SK-N-SH (cell line): ENCODE results near the gene RASA1. TPM values are rescaled to one million over a fixed set of nuclear protein-coding genes. Genes with fewer than 3 reads are reported as not detected.

Experiments used
- CTCF ChIA-PET: fragments of 300-600, 350-600 bp; formaldehyde crosslinking; extraction: SDS; loops from one replicate; lab custom pipeline; 2021; lab: Yijun Ruan, JAX
- POLR2A ChIA-PET: fragments of 350-600 bp; sonication (Branson Sonifier 250); formaldehyde crosslinking; extraction: SDS; loops from one replicate; lab custom pipeline; 2020; ENCODE audit warnings: antibody characterized with exemption, inconsistent platforms; lab: Yijun Ruan, JAX
- DNase-seq: peaks from one replicate; pipeline ENCODE4 v3.0.0; 2012
- H2AFZ ChIP-seq: fragments of 200-600 bp; sonication (generic); 2 replicates; pipeline ENCODE4 v1.8.1; 2016; ENCODE audit warnings: antibody characterized with exemption, mild to moderate bottlenecking, low read depth
- H3F3A ChIP-seq: fragments of 200-600 bp; sonication (generic); replicated peaks from 2 replicates; pipeline ENCODE3; 2016; ENCODE audit warnings: antibody characterized with exemption, mild to moderate bottlenecking; ENCODE audit not compliant: insufficient read depth
- H3K27ac ChIP-seq, 2 experiments: fragments of 200-500 bp in 1 of 2; fragments of 200-600 bp in 1 of 2; sonication (Bioruptor generic) in 1 of 2; sonication (generic), shearing (Covaris generic) in 1 of 2; 2 replicates each; pipeline versions ENCODE4 v1.5.1 to v1.6.1; 2014 to 2016; ENCODE audit warnings: low read depth in 2 of 2, inconsistent platforms in 1 of 2, low read length in 1 of 2, mild to moderate bottlenecking in 1 of 2, mixed read lengths in 1 of 2
- H3K27me3 ChIP-seq: fragments of 200-600 bp; sonication (generic), shearing (Covaris generic); 2 replicates; pipeline ENCODE4 v1.6.1; 2016; ENCODE audit warnings: mixed run types; ENCODE audit not compliant: insufficient read depth
- H3K36me3 ChIP-seq, 2 experiments: fragments of 200-500 bp in 1 of 2; fragments of 200-600 bp in 1 of 2; sonication (Bioruptor generic) in 1 of 2; sonication (generic) in 1 of 2; replicated peaks in 1 of 2; 2 replicates each; pipeline versions ENCODE3 to v1.5.1; 2014 to 2016; ENCODE audit warnings: low read length in 1 of 2, mild to moderate bottlenecking in 1 of 2; ENCODE audit not compliant: insufficient read depth in 2 of 2, control insufficient read depth in 1 of 2
- H3K4me1 ChIP-seq, 2 experiments: fragments of 200-500 bp in 1 of 2; fragments of 200-600 bp in 1 of 2; sonication (Bioruptor generic) in 1 of 2; sonication (generic), shearing (Covaris generic) in 1 of 2; 2 replicates each; pipeline versions ENCODE4 v1.5.1 to v1.6.1; 2014 to 2016; ENCODE audit warnings: low read depth in 1 of 2, low read length in 1 of 2, mixed run types in 1 of 2; ENCODE audit not compliant: insufficient read depth in 2 of 2, control insufficient read depth in 1 of 2
- H3K4me2 ChIP-seq: fragments of 200-600 bp; sonication (generic), shearing (Covaris generic); 2 replicates; pipeline ENCODE4 v1.6.1; 2017; ENCODE audit warnings: mixed run types
- H3K4me3 ChIP-seq, 2 experiments: fragments of 200-500 bp in 1 of 2; fragments of 200-600 bp in 1 of 2; sonication (Bioruptor generic) in 1 of 2; sonication (generic), shearing (Covaris generic) in 1 of 2; 2 replicates each; pipeline versions ENCODE4 v1.5.1 to v1.8.1; 2014 to 2016; ENCODE audit warnings: low read depth in 2 of 2, inconsistent platforms in 1 of 2, low read length in 1 of 2, mild to moderate bottlenecking in 1 of 2, mixed read lengths in 1 of 2, moderate library complexity in 1 of 2
- H3K79me2 ChIP-seq: fragments of 200-600 bp; sonication (generic); 2 replicates; pipeline ENCODE4 v1.8.1; 2017; ENCODE audit warnings: mild to moderate bottlenecking; ENCODE audit not compliant: insufficient read depth
- H3K9ac ChIP-seq: fragments of 200-600 bp; sonication (generic); 2 replicates; pipeline ENCODE4 v1.6.1; 2017; ENCODE audit warnings: mixed run types
- H3K9me2 ChIP-seq: fragments of 200-600 bp; sonication (generic); 2 replicates; pipeline ENCODE4 v1.6.1; 2017; ENCODE audit warnings: mixed run types
- H3K9me3 ChIP-seq: fragments of 200-600 bp; sonication (generic); 2 replicates; pipeline ENCODE4 v1.6.1; 2017; ENCODE audit warnings: mixed run types, mild to moderate bottlenecking, moderate library complexity
- H4K20me1 ChIP-seq: fragments of 200-600 bp; sonication (generic); 2 replicates; pipeline ENCODE4 v1.6.1; 2017; ENCODE audit warnings: mild to moderate bottlenecking, mixed run types; ENCODE audit not compliant: insufficient read depth
- CTCF ChIP-seq: fragments of 200-600 bp; sonication (generic); IDR thresholded peaks from 2 replicates; pipeline ENCODE4 v1.6.1; 2017; ENCODE audit warnings: antibody characterized with exemption, mild to moderate bottlenecking, moderate library complexity
- FOSL2 ChIP-seq: IDR thresholded peaks from 2 replicates; pipeline ENCODE4 v1.4.0; 2012; ENCODE audit warnings: low read depth, mild to moderate bottlenecking, moderate library complexity, borderline replicate concordance
- NFIC ChIP-seq: IDR thresholded peaks from 2 replicates; pipeline ENCODE4 v1.4.0; 2012; ENCODE audit warnings: borderline replicate concordance
- NRF1 ChIP-seq: IDR thresholded peaks from 2 replicates; pipeline ENCODE4 v1.6.1; 2012; ENCODE audit warnings: low read depth, mild to moderate bottlenecking, low read length
- RFX5 ChIP-seq: IDR thresholded peaks from 2 replicates; pipeline ENCODE4 v1.6.1; 2012; ENCODE audit warnings: mild to moderate bottlenecking, improper control_type of control experiment, low read length
- SIN3A ChIP-seq: IDR thresholded peaks from 2 replicates; pipeline ENCODE4 v1.6.1; 2012; ENCODE audit warnings: low read depth, mild to moderate bottlenecking, low read length, moderate library complexity, borderline replicate concordance
- SMC3 ChIP-seq: IDR thresholded peaks from 2 replicates; pipeline ENCODE4 v1.6.1; 2012; ENCODE audit warnings: low read depth, low read length, improper control_type of control experiment
- TAF1 ChIP-seq: IDR thresholded peaks from 2 replicates; pipeline ENCODE4 v1.6.1; 2012; ENCODE audit warnings: low read depth, mild to moderate bottlenecking, low read length, moderate library complexity, borderline replicate concordance
- USF2 ChIP-seq: fragments of 150-350 bp; IDR thresholded peaks from 2 replicates; pipeline ENCODE4 v1.6.1; 2017; ENCODE audit warnings: antibody characterized with exemption, low read length, low read depth, borderline replicate concordance
- YY1 ChIP-seq: IDR thresholded peaks from 2 replicates; pipeline ENCODE4 v1.4.0; 2012; ENCODE audit warnings: low read depth, mild to moderate bottlenecking
- WGBS: methylation state at CpG from one replicate; pipeline ENCODE4 v1.1.6; 2017; ENCODE audit warnings: low lambda C conversion rate; 5-methylcytosine and 5-hydroxymethylcytosine counted together
- polyA plus RNA-seq, 3 experiments: library from polyadenylated mRNA; depleted of rRNA; stranded (reverse); fragments of >200 nt; gene quantifications; 2 replicates each; pipeline ENCODE4 v1.2.3, GENCODE V29; 2012
- TF ChIP-seq, protein P1 (sequence below): IDR thresholded peaks from 2 replicates; pipeline ENCODE4 v1.6.1; 2012; ENCODE audit warnings: mild to moderate bottlenecking, low read depth, low read length, moderate library complexity

RASA1 gene
- polyA plus RNA-seq, 1 of the 3 experiments (the other 2 are of a cell fraction): 49.1 TPM

GRCh38 chr5:87319469-87319868 lies 51.8 kb downstream of the RASA1 start:
- ChIA-PET POLR2A (no interaction called here), CTCF (no interaction called here)
- H3K27ac ChIP-seq: no peak overlapping the region
- H3K9ac ChIP-seq: no peak overlapping the region
- DNase-seq: no peak
- H4K20me1 ChIP-seq: peaks cover 75% of the 10 kb centered on the region
- H3K36me3 ChIP-seq: peaks cover 0 to 17% of the 10 kb centered on the region in 2 experiments
- H2AFZ ChIP-seq: no peak overlapping the region
- H3K9me2 ChIP-seq: no peaks in the 10 kb centered on the region
- no peak overlapping the region for H3K4me2 ChIP-seq
- peaks cover 100% of the 10 kb centered on the region for H3K79me2 ChIP-seq
- H3K4me1 ChIP-seq: no peaks in the 10 kb centered on the region
- 100% methylated on average over 2 of the region's 2 CpGs for WGBS
- H3F3A ChIP-seq: peaks cover 10% of the 10 kb centered on the region
- H3K4me3 ChIP-seq: no peak overlapping the region
- no peaks in the 10 kb centered on the region for H3K27me3 ChIP-seq
- TF ChIP-seq TAF1: no peak
- no peak for TF ChIP-seq SIN3A
- TF ChIP-seq FOSL2: no peak
- H3K9me3 ChIP-seq: no peaks in the 10 kb centered on the region

GRCh38 chr5:87321605-87322004 lies 53.9 kb downstream of the RASA1 start:
- peaks cover 100% of the 10 kb centered on the region for H3K79me2 ChIP-seq
- no peak overlapping the region for H3K9ac ChIP-seq
- H3K4me1 ChIP-seq: no peaks in the 10 kb centered on the region
- no peaks in the 10 kb centered on the region for H3K27me3 ChIP-seq
- H3F3A ChIP-seq: peaks cover 10% of the 10 kb centered on the region
- ChIA-PET CTCF (no interaction called here), POLR2A (no interaction called here)
- no peak for DNase-seq
- H3K9me3 ChIP-seq: no peaks in the 10 kb centered on the region
- TF ChIP-seq CTCF (no peak), NFIC (no peak), NRF1 (no peak), RFX5 (no peak)
- no peak overlapping the region for H3K4me2 ChIP-seq
- H2AFZ ChIP-seq: no peak overlapping the region
- H3K27ac ChIP-seq: no peak overlapping the region
- no peaks in the 10 kb centered on the region for H3K9me2 ChIP-seq
- 100% methylated on average over 1 of the region's 1 CpG for WGBS
- H3K4me3 ChIP-seq: no peak overlapping the region
- H4K20me1 ChIP-seq: peaks cover 74% of the 10 kb centered on the region
- peaks cover 0 to 12% of the 10 kb centered on the region in 2 experiments for H3K36me3 ChIP-seq

DNA sequence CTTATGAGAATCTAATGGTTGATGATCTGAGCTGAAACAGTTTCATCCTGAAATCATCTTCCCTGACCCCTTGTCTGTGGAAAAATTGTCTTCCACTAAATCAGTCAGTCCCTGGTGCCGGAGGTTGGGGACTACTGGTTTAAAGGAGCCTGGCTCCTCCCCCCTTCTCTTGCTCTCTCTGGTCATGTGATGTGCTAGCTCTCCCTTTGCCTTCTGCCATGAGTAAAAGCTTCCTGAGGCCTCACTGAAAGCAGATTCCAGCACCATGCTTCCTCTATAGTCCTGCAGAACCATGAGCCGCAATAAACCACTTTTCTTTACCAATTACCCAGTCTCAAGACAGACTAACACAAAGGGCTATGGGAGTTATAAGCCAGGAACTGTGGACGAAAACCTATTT lies 54.7 kb downstream of the RASA1 start:
- peaks cover 10% of the 10 kb centered on the region for H3F3A ChIP-seq
- peaks cover 100% of the 10 kb centered on the region for H3K79me2 ChIP-seq
- H3K4me2 ChIP-seq: no peak overlapping the region
- H3K9ac ChIP-seq: no peak overlapping the region
- ChIA-PET CTCF (no interaction called here), POLR2A (no interaction called here)
- peaks cover 73% of the 10 kb centered on the region for H4K20me1 ChIP-seq
- H3K4me3 ChIP-seq: no peak overlapping the region
- H3K27me3 ChIP-seq: no peaks in the 10 kb centered on the region
- no peaks in the 10 kb centered on the region for H3K9me2 ChIP-seq
- H3K9me3 ChIP-seq: no peaks in the 10 kb centered on the region
- no peaks in the 10 kb centered on the region for H3K4me1 ChIP-seq
- WGBS: 89% methylated on average over 3 of the region's 3 CpGs
- peaks cover 0 to 12% of the 10 kb centered on the region in 2 experiments for H3K36me3 ChIP-seq
- H3K27ac ChIP-seq: no peak overlapping the region
- H2AFZ ChIP-seq: no peak overlapping the region
- DNase-seq: no peak
- TF ChIP-seq SIN3A: no peak
- TF ChIP-seq SMC3: no peak
- TF ChIP-seq USF2: no peak
- TF ChIP-seq RFX5: no peak
- no peak for TF ChIP-seq CTCF
- TF ChIP-seq, protein P1, sequence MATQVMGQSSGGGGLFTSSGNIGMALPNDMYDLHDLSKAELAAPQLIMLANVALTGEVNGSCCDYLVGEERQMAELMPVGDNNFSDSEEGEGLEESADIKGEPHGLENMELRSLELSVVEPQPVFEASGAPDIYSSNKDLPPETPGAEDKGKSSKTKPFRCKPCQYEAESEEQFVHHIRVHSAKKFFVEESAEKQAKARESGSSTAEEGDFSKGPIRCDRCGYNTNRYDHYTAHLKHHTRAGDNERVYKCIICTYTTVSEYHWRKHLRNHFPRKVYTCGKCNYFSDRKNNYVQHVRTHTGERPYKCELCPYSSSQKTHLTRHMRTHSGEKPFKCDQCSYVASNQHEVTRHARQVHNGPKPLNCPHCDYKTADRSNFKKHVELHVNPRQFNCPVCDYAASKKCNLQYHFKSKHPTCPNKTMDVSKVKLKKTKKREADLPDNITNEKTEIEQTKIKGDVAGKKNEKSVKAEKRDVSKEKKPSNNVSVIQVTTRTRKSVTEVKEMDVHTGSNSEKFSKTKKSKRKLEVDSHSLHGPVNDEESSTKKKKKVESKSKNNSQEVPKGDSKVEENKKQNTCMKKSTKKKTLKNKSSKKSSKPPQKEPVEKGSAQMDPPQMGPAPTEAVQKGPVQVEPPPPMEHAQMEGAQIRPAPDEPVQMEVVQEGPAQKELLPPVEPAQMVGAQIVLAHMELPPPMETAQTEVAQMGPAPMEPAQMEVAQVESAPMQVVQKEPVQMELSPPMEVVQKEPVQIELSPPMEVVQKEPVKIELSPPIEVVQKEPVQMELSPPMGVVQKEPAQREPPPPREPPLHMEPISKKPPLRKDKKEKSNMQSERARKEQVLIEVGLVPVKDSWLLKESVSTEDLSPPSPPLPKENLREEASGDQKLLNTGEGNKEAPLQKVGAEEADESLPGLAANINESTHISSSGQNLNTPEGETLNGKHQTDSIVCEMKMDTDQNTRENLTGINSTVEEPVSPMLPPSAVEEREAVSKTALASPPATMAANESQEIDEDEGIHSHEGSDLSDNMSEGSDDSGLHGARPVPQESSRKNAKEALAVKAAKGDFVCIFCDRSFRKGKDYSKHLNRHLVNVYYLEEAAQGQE: no peak
- no peak for TF ChIP-seq YY1
